HepG2 (cell line): ENCODE measurements around the gene RNH1. TPM values are rescaled to one million over a fixed set of nuclear protein-coding genes. Genes with fewer than 3 reads are reported as not detected.

ENCODE experiments used
- ATF7-NPFF ChIP-seq: sonication (generic); formaldehyde crosslinking; IDR thresholded peaks from 2 replicates; pipeline ENCODE4 v1.8.1; 2023; ENCODE audit warnings: mild to moderate bottlenecking, low read depth, missing genetic modification reagents, moderate library complexity
- KDM5B ChIP-seq: sonication (generic); formaldehyde crosslinking; IDR thresholded peaks from 2 replicates; pipeline ENCODE4 v1.4.0; 2020; ENCODE audit warnings: missing genetic modification reagents, mild to moderate bottlenecking, borderline replicate concordance
- ZNF362 ChIP-seq: sonication (generic); formaldehyde crosslinking; IDR thresholded peaks from 2 replicates; pipeline ENCODE4 v1.4.0; 2020; ENCODE audit warnings: missing genetic modification reagents, mild to moderate bottlenecking, borderline replicate concordance
- ZNF572 ChIP-seq: sonication (generic); formaldehyde crosslinking; IDR thresholded peaks from 2 replicates; pipeline ENCODE4 v1.5.1; 2020; ENCODE audit warnings: mild to moderate bottlenecking, missing genetic modification reagents
- polyA plus RNA-seq, 8 experiments: library from polyadenylated mRNA; depleted of rRNA in 3 of 8; stranded (reverse) in 7 of 8; unstranded in 1 of 8; fragments of >200 nt; fragmentation: Illumina TruSeq in 4 of 8; extraction: Trizol in 4 of 8; gene quantifications; 2 replicates each; pipeline versions ENCODE4 v1.2.1 to v1.2.3, GENCODE V29; 2011 to 2016; ENCODE audit warnings: low read depth in 4 of 8, missing spikeins in 1 of 8, mixed read lengths in 1 of 8; ENCODE audit not compliant: insufficient read depth in 1 of 8
- total RNA-seq, 5 experiments: library from RNA; depleted of rRNA; stranded (reverse); fragments of >200 nt; fragmentation: Illumina TruSeq; extraction: Trizol; gene quantifications; 2 replicates each; pipeline ENCODE4 v1.2.3, GENCODE V29; 2016; ENCODE audit warnings: low read depth in 1 of 5
- TF ChIP-seq, protein P1 (sequence below): sonication (generic); formaldehyde crosslinking; IDR thresholded peaks from 2 replicates; pipeline ENCODE4 v1.4.0; 2020; ENCODE audit warnings: mild to moderate bottlenecking, missing genetic modification reagents

The RNH1 gene
- total and polyA plus RNA-seq, 2 of the 13 experiments (the other 11 are each of a cell fraction or from before 2014, with no cell fraction given): 36.0 to 74.1 TPM

DNA sequence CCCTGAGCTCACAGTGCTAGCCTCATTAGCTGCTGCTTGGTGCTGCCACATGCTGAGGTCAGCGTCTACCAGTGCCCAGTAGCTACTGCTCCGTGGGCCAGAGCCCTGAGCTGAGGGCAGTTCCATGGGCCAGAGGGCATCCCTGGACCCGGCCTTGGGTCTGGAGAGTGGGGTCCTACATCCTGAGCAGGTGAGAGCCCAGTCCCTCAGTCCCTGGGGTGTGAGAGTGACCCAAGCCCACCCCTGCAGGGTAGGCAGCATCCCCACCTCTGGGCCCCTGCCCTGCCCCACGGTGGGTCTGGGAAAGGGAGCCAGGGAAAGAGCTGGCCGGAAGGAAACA, 43.7 kb upstream of the RNH1 start (continued):
- no peak for TF ChIP-seq ATF7-NPFF (CRISPR knock-in tag)
- no peak for TF ChIP-seq ZNF572 (CRISPR knock-in tag)
- TF ChIP-seq KDM5B: 0 out of 2 replicates have a peak, but pooled peaks have one; percentile 28
- TF ChIP-seq, protein P1, sequence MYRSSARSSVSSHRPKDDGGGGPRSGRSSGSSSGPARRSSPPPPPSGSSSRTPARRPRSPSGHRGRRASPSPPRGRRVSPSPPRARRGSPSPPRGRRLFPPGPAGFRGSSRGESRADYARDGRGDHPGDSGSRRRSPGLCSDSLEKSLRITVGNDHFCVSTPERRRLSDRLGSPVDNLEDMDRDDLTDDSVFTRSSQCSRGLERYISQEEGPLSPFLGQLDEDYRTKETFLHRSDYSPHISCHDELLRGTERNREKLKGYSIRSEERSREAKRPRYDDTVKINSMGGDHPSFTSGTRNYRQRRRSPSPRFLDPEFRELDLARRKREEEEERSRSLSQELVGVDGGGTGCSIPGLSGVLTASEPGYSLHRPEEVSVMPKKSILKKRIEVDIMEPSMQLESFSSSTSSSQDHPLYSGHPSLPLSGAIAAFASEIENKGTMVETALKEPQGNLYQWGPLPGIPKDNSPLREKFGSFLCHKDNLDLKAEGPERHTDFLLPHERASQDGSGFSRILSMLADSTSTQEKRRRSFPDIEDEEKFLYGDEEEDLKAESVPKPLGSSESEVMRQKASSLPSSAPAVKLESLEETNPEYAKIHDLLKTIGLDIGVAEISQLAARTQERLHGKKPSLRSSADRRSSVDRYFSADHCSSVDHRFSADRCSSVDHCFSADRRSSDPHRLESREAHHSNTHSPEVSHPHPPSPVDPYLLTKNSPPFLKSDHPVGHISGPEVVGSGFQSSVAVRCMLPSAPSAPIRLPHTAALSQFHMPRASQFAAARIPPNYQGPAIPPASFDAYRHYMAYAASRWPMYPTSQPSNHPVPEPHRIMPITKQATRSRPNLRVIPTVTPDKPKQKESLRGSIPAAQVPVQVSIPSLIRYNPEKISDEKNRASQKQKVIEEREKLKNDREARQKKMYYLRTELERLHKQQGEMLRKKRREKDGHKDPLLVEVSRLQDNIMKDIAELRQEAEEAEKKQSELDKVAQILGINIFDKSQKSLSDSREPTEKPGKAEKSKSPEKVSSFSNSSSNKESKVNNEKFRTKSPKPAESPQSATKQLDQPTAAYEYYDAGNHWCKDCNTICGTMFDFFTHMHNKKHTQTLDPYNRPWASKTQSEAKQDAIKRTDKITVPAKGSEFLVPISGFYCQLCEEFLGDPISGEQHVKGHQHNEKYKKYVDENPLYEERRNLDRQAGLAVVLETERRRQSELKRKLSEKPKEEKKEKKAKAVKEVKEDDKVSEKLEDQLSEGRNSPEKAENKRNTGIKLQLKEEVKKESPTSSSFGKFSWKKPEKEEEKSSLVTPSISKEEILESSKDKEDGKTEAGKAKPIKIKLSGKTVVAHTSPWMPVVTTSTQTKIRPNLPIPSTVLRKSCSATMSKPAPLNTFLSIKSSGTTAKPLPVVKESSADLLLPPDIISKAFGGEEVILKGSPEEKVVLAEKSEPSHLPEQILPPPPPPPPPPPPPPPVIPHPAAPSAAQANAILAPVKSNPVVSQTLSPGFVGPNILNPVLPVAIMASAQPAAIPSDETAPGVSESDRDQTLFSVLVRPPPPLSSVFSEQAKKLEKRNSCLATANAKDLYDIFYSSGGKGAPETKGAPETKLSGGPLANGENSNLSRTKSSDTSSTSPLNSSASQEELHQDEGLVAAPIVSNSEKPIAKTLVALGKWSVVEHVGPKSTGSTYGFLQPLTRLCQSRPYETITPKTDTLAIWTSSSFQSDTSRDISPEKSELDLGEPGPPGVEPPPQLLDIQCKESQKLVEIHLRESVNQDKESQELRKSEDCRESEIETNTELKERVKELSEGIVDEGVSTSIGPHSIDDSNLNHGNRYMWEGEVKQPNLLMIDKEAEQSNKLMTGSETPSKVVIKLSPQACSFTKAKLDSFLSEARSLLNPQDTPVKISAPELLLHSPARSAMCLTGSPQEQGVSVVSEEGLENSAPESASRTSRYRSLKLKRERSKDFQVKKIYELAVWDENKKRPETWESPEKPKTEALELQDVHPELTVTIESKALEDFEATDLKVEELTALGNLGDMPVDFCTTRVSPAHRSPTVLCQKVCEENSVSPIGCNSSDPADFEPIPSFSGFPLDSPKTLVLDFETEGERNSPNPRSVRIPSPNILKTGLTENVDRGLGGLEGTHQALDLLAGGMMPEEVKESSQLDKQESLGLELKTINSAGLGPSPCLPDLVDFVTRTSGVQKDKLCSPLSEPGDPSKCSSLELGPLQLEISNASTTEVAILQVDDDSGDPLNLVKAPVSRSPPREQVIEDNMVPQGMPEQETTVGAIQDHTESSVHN (CRISPR knock-in tag): no peak
- TF ChIP-seq ZNF362 (CRISPR knock-in tag): no peak
